HG02610 (cell line): Measurements from ENCODE around the gene NXF3.
"Not testable (repeated sequence)": the region's sequence is repeated elsewhere in the genome, so short reads cannot be mapped to it uniquely, and the experiment has no call there.

Experiments used
- ATAC-seq: cut with Tn5 transposase; IDR thresholded peaks from one replicate; pipeline ENCODE4 v1.9.1; 2021; ENCODE audit warnings: mild to moderate bottlenecking, moderate library complexity; ENCODE audit not compliant: unreplicated experiment

NXF3 gene

GRCh38 chrX:103051260-103051789 is 41.6 kb downstream of the NXF3 start:
- no peak for ATAC-seq

- not testable (repeated sequence) for ATAC-seq
Measured at GRCh38 chrX:103033371-103033770, 59.6 kb downstream of the NXF3 start.
